RWPE2 (cell line): ENCODE measurements around the gene NCOA4.

Experiments used
- ATAC-seq: fragments of 200-7000 bp; cut with Tn5 transposase; 3 replicates; pipeline ENCODE4 v1.9.1; 2021; ENCODE audit warnings: low read depth
- DNase-seq: peaks from one replicate; pipeline ENCODE4 v3.0.0-alpha.2; 2020; ENCODE audit warnings: low spot score
- H3K27ac ChIP-seq: fragments of 450-650 bp; 2 replicates; pipeline ENCODE4 v1.5.1; 2017; ENCODE audit warnings: mild to moderate bottlenecking; ENCODE audit not compliant: poor library complexity, severe bottlenecking
- H3K27me3 ChIP-seq: fragments of 250-450 bp; sonication (Bioruptor Pico); 2 replicates; pipeline ENCODE4 v1.5.1; 2021; ENCODE audit warnings: mild to moderate bottlenecking, moderate library complexity; ENCODE audit not compliant: insufficient read depth, poor library complexity, severe bottlenecking
- H3K36me3 ChIP-seq: fragments of 250-450 bp; sonication (Bioruptor Pico); 2 replicates; pipeline ENCODE4 v1.5.1; 2020; ENCODE audit warnings: low read depth, mild to moderate bottlenecking, moderate library complexity
- H3K4me1 ChIP-seq: fragments of 250-450 bp; sonication (Bioruptor Pico); 2 replicates; pipeline ENCODE4 v1.5.1; 2021; ENCODE audit warnings: mild to moderate bottlenecking, moderate library complexity; ENCODE audit not compliant: insufficient read depth, poor library complexity, severe bottlenecking
- H3K4me3 ChIP-seq: fragments of 250-450 bp; sonication (Bioruptor Pico); 2 replicates; pipeline ENCODE4 v1.5.1; 2021; ENCODE audit warnings: mild to moderate bottlenecking, moderate library complexity; ENCODE audit not compliant: severe bottlenecking
- H3K9me3 ChIP-seq: fragments of 250-450 bp; sonication (Bioruptor Pico); 2 replicates; pipeline ENCODE4 v1.5.1; 2021; ENCODE audit warnings: mild to moderate bottlenecking, moderate library complexity; ENCODE audit not compliant: severe bottlenecking
- TF ChIP-seq, protein P1 (sequence below): fragments of 450-650 bp; IDR thresholded peaks from one replicate; pipeline ENCODE4 v1.5.1; 2017; ENCODE audit warnings: mild to moderate bottlenecking, moderate library complexity; ENCODE audit not compliant: poor library complexity, severe bottlenecking

NCOA4 gene

GRCh38 chr10:46030091-46030937, at the start of gene NCOA4:
Gene NCOA4, minus strand, starts transcription at chr10:46030623. Its CDS starts 13,943 bp downstream, at chr10:46016680.
- Histone ChIP-seq H3K9me3 (no peaks in the 10 kb centered on the region), H3K4me3 (peak within 1 kb of the TSS; percentile 58), H3K4me1 (peaks cover 13% of the 10 kb centered on the region), H3K36me3 (peaks cover 10% of the 10 kb centered on the region), H3K27ac (peak within 1 kb of the TSS; percentile 66), H3K27me3 (no peaks in the 10 kb centered on the region)
- DNase-seq (peak; percentile 96), ATAC-seq (peak; percentile 93)
- TF ChIP-seq, protein P1, sequence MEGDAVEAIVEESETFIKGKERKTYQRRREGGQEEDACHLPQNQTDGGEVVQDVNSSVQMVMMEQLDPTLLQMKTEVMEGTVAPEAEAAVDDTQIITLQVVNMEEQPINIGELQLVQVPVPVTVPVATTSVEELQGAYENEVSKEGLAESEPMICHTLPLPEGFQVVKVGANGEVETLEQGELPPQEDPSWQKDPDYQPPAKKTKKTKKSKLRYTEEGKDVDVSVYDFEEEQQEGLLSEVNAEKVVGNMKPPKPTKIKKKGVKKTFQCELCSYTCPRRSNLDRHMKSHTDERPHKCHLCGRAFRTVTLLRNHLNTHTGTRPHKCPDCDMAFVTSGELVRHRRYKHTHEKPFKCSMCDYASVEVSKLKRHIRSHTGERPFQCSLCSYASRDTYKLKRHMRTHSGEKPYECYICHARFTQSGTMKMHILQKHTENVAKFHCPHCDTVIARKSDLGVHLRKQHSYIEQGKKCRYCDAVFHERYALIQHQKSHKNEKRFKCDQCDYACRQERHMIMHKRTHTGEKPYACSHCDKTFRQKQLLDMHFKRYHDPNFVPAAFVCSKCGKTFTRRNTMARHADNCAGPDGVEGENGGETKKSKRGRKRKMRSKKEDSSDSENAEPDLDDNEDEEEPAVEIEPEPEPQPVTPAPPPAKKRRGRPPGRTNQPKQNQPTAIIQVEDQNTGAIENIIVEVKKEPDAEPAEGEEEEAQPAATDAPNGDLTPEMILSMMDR, result peak; percentile 78

DNA sequence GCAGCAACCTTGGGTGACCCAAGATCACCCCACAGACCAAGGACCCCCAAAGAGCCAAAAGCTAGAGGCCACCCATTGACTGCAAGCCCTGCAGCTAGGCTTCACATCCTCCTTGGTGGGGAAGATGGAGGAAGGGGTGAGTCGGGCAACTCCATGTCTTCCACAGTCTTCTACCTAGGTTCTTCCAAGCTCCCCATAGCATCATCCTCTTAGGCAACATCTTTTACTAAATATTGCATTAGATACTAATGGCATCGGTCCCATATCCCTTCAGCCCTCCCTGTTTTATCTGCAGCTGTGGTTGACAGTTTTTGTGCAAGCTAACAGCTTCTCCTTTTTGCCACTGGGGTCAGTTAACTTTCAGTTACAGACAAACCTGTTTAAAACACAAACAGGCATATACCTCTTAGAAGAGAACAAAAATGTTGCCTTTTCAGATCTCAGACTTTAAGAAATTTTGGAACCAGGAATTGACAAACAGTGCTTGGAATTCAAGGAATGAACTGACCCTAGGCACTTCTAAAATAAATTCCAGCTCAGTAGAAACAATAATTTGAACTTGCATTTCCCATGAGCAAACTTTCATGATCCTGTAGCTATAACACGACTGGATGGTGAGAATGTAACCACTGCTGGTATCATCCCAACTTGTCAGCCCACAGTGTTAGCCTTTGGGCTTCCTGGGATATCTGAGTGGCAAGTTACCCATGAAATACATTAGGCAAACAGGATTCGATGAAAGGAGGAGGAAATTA, 49.6 kb upstream of the NCOA4 start:
- Histone ChIP-seq H3K4me1 (no peaks in the 10 kb centered on the region), H3K4me3 (no peak overlapping the region), H3K27ac (no peak overlapping the region), H3K9me3 (no peaks in the 10 kb centered on the region), H3K36me3 (no peaks in the 10 kb centered on the region), H3K27me3 (no peaks in the 10 kb centered on the region)
- ATAC-seq, result no peak
- TF ChIP-seq, protein P1, result no peak
- no peak for DNase-seq

- Histone ChIP-seq H3K4me1 (no peaks in the 10 kb centered on the region), H3K27ac (no peak overlapping the region), H3K9me3 (no peaks in the 10 kb centered on the region), H3K36me3 (no peaks in the 10 kb centered on the region), H3K4me3 (no peak overlapping the region), H3K27me3 (no peaks in the 10 kb centered on the region)
- DNase-seq, result no peak
- TF ChIP-seq, protein P1, result no peak
- ATAC-seq, result no peak
Measured at GRCh38 chr10:46077731-46078413, 47.4 kb upstream of the NCOA4 start.

DNA sequence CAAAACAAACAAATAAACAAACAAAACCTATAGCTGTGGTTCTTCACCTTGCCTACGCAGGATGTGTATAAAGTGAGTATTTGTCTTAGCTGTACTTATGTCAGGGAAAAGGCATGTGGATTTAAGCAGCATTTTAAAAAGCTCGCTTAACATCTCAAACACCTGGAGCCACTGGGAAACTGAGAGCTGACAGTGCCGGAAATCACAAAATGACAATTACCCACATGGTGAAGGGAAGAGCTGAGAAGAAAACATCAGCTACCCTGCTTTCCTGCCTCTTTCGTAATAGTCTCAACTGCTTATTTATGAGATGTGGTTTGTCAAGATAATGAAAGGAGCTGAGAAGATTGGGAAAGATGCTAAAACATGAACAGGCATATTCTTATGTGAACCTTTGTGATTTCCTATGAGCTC, 46.7 kb upstream of the NCOA4 start:
- Histone ChIP-seq H3K27me3 (no peaks in the 10 kb centered on the region), H3K9me3 (no peaks in the 10 kb centered on the region), H3K27ac (no peak overlapping the region), H3K36me3 (no peaks in the 10 kb centered on the region), H3K4me3 (no peak overlapping the region), H3K4me1 (no peaks in the 10 kb centered on the region)
- ATAC-seq (no peak), DNase-seq (no peak)
- TF ChIP-seq, protein P1, result no peak
